HepG2 (cell line): ENCODE data around the gene CPPED1. TPM values are rescaled to one million over a fixed set of nuclear protein-coding genes. Genes with fewer than 3 reads are reported as not detected.

Experiments used
- ARID4A ChIP-seq: sonication (generic); formaldehyde crosslinking; IDR thresholded peaks from 2 replicates; pipeline ENCODE4 v1.5.0; 2020; ENCODE audit warnings: mild to moderate bottlenecking, missing genetic modification reagents, borderline replicate concordance
- CREB1 ChIP-seq, 2 experiments: fragments of 450-650 bp in 1 of 2; IDR thresholded peaks; 2 replicates each; pipeline ENCODE4 v1.6.1; 2016 to 2017; ENCODE audit warnings: control low read depth in 1 of 2, mild to moderate bottlenecking in 1 of 2, missing compliant biosample characterization in 1 of 2, missing genetic modification characterization in 1 of 2
- DDIT3 ChIP-seq: sonication (generic); formaldehyde crosslinking; IDR thresholded peaks from 2 replicates; pipeline ENCODE4 v1.4.0; 2020; ENCODE audit warnings: mild to moderate bottlenecking, missing genetic modification reagents
- FOXP4 ChIP-seq: sonication (generic); formaldehyde crosslinking; IDR thresholded peaks from 2 replicates; pipeline ENCODE4 v1.4.0; 2020; ENCODE audit warnings: missing genetic modification reagents
- KIAA2018 ChIP-seq: sonication (generic); formaldehyde crosslinking; IDR thresholded peaks from 2 replicates; pipeline ENCODE4 v1.5.0; 2020; ENCODE audit warnings: mild to moderate bottlenecking, missing genetic modification reagents, borderline replicate concordance
- MTA3 ChIP-seq: sonication (generic); formaldehyde crosslinking; IDR thresholded peaks from 2 replicates; pipeline ENCODE4 v1.4.0; 2020; ENCODE audit warnings: missing genetic modification reagents
- PATZ1 ChIP-seq: sonication (generic); formaldehyde crosslinking; IDR thresholded peaks from 2 replicates; pipeline ENCODE4 v1.4.0; 2020; ENCODE audit warnings: missing genetic modification reagents
- polyA plus RNA-seq, 8 experiments: library from polyadenylated mRNA; depleted of rRNA in 3 of 8; stranded (reverse) in 7 of 8; unstranded in 1 of 8; fragments of >200 nt; fragmentation: Illumina TruSeq in 4 of 8; extraction: Trizol in 4 of 8; gene quantifications; 2 replicates each; pipeline versions ENCODE4 v1.2.1 to v1.2.3, GENCODE V29; 2011 to 2016; ENCODE audit warnings: low read depth in 4 of 8, missing spikeins in 1 of 8, mixed read lengths in 1 of 8; ENCODE audit not compliant: insufficient read depth in 1 of 8
- total RNA-seq, 5 experiments: library from RNA; depleted of rRNA; stranded (reverse); fragments of >200 nt; fragmentation: Illumina TruSeq; extraction: Trizol; gene quantifications; 2 replicates each; pipeline ENCODE4 v1.2.3, GENCODE V29; 2016; ENCODE audit warnings: low read depth in 1 of 5

CPPED1 gene
- total and polyA plus RNA-seq, 2 of the 13 experiments (the other 11 are each of a cell fraction or from before 2014, with no cell fraction given), result 66.6 to 71.3 TPM

GRCh38 chr16:12803203-12804093 lies at the start of gene CPPED1 (continued):
- TF ChIP-seq ARID4A (peak; percentile 96), CREB1 (IDR thresholded peaks at IDR 0.05) (peak; percentile 50), CREB1 (CRISPR knock-in tag; IDR thresholded peaks at IDR 0.05) (peak; percentile 80), KIAA2018 (no peak; the same call in 1 of the 2 replicates), DDIT3 (CRISPR knock-in tag) (no peak), MTA3 (CRISPR knock-in tag) (peak; percentile 87), PATZ1 (CRISPR knock-in tag) (peak; percentile 94), FOXP4 (peak; percentile 82)
